ENCODE results near the gene USP3.
A peak's percentile ranks its signal among the peaks of the same experiment; 100 is the strongest.

USP3 gene

DNA sequence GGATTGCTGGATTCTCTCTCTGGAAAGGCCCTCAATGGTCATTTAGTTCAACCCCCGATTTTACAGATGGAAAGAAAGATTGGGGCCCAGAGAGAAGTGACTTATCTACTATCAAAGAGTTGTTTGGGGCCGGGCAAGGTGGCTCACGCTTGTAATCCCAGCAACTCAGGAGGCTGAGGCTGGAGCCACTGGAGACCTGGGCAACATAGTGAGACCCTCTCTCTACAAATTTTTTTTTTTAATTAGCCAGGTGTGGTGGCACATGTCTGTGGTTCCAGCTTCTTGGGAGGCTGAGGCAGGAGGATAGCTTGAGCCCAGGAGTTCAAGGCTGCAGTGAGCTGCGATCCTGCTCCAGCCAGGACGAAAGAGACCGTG, 5.2 kb upstream of the USP3 start:
- TF ChIP-seq, protein P1, sequence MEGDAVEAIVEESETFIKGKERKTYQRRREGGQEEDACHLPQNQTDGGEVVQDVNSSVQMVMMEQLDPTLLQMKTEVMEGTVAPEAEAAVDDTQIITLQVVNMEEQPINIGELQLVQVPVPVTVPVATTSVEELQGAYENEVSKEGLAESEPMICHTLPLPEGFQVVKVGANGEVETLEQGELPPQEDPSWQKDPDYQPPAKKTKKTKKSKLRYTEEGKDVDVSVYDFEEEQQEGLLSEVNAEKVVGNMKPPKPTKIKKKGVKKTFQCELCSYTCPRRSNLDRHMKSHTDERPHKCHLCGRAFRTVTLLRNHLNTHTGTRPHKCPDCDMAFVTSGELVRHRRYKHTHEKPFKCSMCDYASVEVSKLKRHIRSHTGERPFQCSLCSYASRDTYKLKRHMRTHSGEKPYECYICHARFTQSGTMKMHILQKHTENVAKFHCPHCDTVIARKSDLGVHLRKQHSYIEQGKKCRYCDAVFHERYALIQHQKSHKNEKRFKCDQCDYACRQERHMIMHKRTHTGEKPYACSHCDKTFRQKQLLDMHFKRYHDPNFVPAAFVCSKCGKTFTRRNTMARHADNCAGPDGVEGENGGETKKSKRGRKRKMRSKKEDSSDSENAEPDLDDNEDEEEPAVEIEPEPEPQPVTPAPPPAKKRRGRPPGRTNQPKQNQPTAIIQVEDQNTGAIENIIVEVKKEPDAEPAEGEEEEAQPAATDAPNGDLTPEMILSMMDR (conservative IDR thresholded peaks at IDR 0.05): no peak
- TF ChIP-seq ZFX (IDR thresholded peaks at IDR 0.05): no peak
- no peak overlapping the region for H3K27ac ChIP-seq

DNA sequence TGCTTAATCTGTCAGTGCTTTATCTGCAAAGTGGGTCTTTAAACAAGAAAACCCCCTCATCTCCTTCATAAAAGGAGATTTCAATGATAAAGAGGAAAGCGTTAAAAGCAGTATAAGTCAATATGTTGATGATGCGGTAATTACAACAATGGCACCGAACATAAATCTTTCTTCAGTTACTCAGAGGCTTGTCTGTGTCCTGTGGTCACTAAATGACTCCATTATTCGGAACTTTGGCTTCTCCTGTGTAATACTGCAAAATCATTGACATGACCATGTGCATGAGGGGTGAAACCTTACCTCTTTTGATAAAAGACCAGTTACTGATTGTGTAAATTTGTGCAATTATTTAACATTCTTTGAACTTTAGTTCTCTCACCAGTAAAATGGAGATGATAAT, 4.8 kb upstream of the USP3 start:
- TF ChIP-seq ZFX (IDR thresholded peaks at IDR 0.05): no peak
- TF ChIP-seq, protein P1 (conservative IDR thresholded peaks at IDR 0.05): no peak
- H3K27ac ChIP-seq: no peak overlapping the region

DNA sequence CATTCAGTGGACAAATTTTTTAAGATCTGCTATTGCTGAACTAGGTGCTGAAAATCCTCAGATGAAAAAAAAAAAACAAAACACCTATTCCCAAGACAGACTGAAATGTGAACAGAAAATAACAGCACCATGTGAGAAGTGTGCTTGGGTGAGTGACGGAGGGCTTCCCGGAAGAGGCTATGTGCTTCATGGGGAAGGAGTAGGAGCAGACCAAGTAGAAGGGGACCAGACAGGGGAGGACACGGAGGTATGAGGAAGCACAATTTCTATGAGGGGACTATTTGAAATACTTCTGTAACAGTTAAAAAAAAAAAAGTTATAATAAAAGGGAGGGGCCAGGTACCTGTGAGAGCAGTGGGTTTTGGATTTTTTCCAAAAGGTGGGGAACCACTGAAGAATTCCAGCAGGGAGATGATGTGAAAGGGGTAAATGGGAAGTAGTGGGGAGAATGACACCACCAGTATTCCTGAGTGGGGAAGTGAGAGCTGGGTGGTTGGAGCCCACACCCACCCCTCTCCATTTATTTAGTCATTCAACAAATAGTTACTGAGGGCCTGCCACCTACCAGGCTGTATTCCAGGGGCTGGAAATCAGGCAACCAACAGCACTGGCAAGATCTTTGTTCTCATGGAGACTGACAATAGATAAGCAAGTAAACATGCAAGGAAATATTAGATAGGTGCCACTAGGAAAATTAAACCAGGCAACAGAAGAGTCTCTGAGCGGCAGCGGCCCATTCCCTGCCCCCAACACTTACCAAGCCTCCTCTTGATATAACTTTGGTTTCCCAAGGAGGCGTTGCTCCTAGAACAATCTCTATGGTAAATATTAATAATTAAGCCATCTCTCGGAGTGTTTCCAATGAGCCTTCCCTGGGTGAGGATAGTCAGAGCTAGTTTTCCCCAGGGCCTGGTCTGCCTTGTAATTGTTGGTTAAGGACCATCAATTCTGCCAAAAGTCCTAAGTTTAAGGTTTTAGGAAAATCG, 3.8 kb upstream of the USP3 start:
- no peak for TF ChIP-seq ZFX (IDR thresholded peaks at IDR 0.05)
- TF ChIP-seq, protein P1 (conservative IDR thresholded peaks at IDR 0.05): no peak
- peak overlapping the region; percentile 95 for H3K27ac ChIP-seq

DNA sequence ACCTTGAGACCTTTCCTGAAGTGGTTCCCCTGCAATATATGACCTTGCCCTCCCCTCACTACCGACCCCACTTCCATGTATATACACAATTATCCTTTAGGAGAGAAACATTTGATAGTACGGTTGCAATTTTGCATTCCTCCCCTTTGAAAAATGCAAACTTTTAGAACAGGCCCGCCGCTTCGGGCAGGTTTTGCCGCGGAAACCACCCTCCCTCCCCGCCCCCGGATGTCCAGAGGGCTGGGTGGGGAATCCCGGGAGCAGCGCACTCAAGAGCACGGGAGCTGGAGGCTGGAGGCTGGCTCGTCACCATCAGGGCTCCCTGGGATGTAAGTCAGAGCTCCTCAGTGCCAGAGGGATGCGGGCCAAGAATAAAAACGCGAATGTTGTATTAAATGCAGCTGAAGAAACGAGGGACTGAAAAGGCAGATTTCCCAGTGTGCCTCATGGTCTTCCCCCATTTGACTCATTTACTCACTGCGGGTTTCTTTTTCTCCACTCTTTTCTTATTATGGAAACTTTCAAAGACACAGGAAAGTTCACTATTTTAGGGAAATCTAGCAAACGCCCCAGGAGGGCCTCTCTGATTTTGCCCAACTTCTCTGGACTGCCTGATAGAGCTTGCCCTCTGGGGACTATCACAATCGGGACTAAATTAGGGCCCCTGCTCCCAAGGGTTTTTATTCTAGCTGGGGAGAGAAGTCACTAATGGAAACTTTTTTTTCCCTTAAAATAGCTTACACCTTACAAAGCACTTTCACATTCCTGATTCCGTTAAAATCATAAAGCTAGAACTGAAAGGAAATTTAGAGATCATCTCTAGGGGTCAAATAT, 2.9 kb upstream of the USP3 start:
- H3K27ac ChIP-seq: peak overlapping the region; percentile 95
- TF ChIP-seq, protein P1 (conservative IDR thresholded peaks at IDR 0.05): no peak
- no peak for TF ChIP-seq ZFX (IDR thresholded peaks at IDR 0.05)

DNA sequence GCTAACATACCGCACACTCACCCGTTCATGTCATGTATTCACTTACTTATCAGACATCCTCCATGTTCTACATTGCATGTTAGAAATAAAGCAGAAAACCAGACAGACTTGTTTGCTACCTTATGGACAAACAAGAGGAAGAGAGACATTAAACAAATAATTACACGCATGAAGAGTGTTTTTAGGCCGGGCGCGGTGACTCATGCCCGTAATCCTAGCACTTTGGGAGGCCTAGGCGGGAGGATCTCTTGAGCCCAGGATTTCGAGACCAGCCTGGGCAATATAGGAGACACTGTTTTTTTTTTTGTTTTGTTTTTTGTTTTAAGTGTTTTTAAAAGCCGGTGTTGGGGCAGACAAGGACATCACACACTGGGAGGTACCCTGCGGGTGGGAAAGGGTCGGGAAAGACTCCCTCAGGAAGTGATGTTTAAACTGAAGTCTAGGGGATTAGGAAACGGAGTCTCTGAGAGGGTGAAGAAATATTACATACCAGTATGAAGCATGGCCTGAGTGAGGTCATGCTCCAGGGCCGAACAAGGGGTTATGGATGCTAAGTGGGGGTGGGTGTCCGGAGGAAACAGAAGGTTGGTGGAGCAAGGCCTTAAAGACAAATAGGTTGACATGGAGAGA, 2.1 kb upstream of the USP3 start:
- peak overlapping the region; percentile 95 for H3K27ac ChIP-seq

DNA sequence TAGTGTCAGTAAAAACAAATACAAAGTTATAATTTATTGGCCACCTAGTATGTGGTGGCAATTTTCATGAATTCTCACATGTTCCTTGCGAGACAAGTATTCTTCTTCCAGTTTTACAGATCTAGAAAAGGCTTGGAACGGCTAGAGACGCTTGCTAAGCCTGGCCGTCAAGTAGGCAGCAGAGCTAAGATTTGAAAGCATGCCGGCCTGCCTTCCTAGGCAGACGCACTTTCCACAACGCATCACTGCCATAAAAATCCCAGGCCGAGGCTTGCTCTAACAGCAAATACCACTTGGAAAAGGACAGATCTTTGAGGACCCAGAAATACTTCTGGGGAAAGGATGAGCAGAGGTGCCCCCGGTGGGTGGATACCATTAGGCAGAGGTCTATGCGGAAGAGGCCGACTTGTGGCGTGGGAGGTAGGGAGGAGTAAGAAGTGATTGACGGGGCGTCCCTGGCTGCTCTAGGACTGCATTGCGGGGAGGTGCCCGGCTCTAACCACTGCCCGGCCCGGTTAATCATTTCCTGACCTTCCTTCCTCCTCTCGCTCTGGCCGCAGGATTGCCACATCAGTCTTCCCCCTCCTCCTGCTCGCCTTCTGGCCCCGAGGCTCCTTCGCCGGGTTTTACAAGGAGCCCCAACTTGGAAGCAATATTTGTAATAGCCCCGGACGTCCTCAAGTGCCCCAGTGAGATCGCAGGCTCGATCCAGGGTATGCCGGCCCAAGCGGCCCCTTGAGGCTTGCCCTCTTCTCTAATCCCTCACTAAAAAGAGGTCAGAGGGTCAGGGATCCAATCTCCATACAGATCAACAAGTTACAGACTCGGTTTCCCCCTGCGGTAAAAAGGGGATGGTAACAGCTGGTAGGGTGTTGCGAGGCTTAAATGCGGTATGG, 1.3 kb upstream of the USP3 start:
- no peak for TF ChIP-seq ZFX (IDR thresholded peaks at IDR 0.05)
- TF ChIP-seq, protein P1 (conservative IDR thresholded peaks at IDR 0.05): no peak
- peak overlapping the region; percentile 95 for H3K27ac ChIP-seq

More for the DNA sequence above, 2.1 kb upstream of the USP3 start:
- TF ChIP-seq, protein P1 (conservative IDR thresholded peaks at IDR 0.05): no peak
- TF ChIP-seq ZFX (IDR thresholded peaks at IDR 0.05): peak; percentile 20; the same call in 1 of the 2 replicates
